Dermis blood vessel endothelial cell (primary cell): ENCODE measurements around the gene KCNAB3. TPM values are rescaled to one million over a fixed set of nuclear protein-coding genes. Genes with fewer than 3 reads are reported as not detected.
"Not testable (repeated sequence)": the region's sequence is repeated elsewhere in the genome, so short reads cannot be mapped to it uniquely, and the experiment has no call there.

Experiments used
- DNase-seq: peaks from one replicate; pipeline ENCODE4 v3.0.0; 2010
- total RNA-seq: library from RNA; depleted of rRNA; stranded (reverse); fragments of >200 nt; gene quantifications from 2 replicates; pipeline ENCODE4 v1.2.3, GENCODE V29; 2014

Gene KCNAB3
- 0.05 and 0.68 TPM in 2 replicates for total RNA-seq

- DNase-seq: peak; percentile 72
Observed at GRCh38 chr17:7929158-7930023, at the start of gene KCNAB3. TSS of gene KCNAB3 (minus strand) at chr17:7929856. CDS start at chr17:7929435, 421 bp downstream.

- DNase-seq: no peak
Observed at GRCh38 chr17:7977805-7978204, 48.1 kb upstream of the KCNAB3 start.

- DNase-seq: no peak
Observed at GRCh38 chr17:7977039-7977438, 47.4 kb upstream of the KCNAB3 start.

GRCh38 chr17:7974638-7975131 lies 45.0 kb upstream of the KCNAB3 start:
- DNase-seq: no peak

GRCh38 chr17:7972131-7972785 lies 42.6 kb upstream of the KCNAB3 start:
- DNase-seq: peak; percentile 13

- no peak for DNase-seq
Observed at GRCh38 chr17:7971651-7972050, 42.0 kb upstream of the KCNAB3 start.

GRCh38 chr17:7969433-7969832 lies 39.8 kb upstream of the KCNAB3 start:
- no peak for DNase-seq

GRCh38 chr17:7967751-7968150 lies 38.1 kb upstream of the KCNAB3 start:
- DNase-seq: no peak

GRCh38 chr17:7961421-7961820 lies 31.8 kb upstream of the KCNAB3 start:
- DNase-seq: no peak

GRCh38 chr17:7959503-7960253 lies 30.0 kb upstream of the KCNAB3 start:
- DNase-seq: no peak

- peak; percentile 22 for DNase-seq
Observed at GRCh38 chr17:7956228-7956965, 26.7 kb upstream of the KCNAB3 start.

- DNase-seq: no peak
Observed at GRCh38 chr17:7955414-7956227, 26.0 kb upstream of the KCNAB3 start.

- DNase-seq: not testable (repeated sequence)
Observed at GRCh38 chr17:7953266-7953665, 23.6 kb upstream of the KCNAB3 start.

- DNase-seq: no peak
Observed at GRCh38 chr17:7951143-7951792, 21.6 kb upstream of the KCNAB3 start.

GRCh38 chr17:7950578-7950977 lies 20.9 kb upstream of the KCNAB3 start:
- DNase-seq: no peak

- no peak for DNase-seq
Observed at GRCh38 chr17:7947651-7948050, 18.0 kb upstream of the KCNAB3 start.

GRCh38 chr17:7946441-7946840 lies 16.8 kb upstream of the KCNAB3 start:
- DNase-seq: no peak

GRCh38 chr17:7945651-7946050 lies 16.0 kb upstream of the KCNAB3 start:
- DNase-seq: no peak

- no peak for DNase-seq
Observed at GRCh38 chr17:7944326-7944725, 14.7 kb upstream of the KCNAB3 start.

GRCh38 chr17:7943291-7943690 lies 13.6 kb upstream of the KCNAB3 start:
- no peak for DNase-seq

- no peak for DNase-seq
Observed at GRCh38 chr17:7940743-7941142, 11.1 kb upstream of the KCNAB3 start.
